Fibroblast of the conjunctiva (primary cell): ENCODE results near the gene PGP.
"Not testable (repeated sequence)": the region's sequence is repeated elsewhere in the genome, so short reads cannot be mapped to it uniquely, and the experiment has no call there.

Source experiments
- DNase-seq: peaks from one replicate; pipeline ENCODE4 v3.0.0-alpha.2; 2010; ENCODE audit warnings: low read depth

PGP gene

DNA sequence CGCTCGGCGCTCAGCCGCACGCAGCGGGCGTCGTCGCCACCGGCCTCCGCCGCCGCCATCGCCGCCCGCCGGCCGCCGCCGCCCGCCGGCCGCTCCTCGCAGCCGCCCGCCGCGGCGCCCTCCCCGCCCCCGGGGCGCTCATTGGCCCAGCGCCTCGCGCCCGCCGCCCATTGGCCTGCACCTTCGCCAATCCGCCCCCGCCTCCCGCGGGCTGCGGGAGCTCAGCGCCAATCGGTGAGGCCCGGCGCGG, at the start of gene PGP:
PGP (minus strand) TSS at position 122 of the 250 bp plus-strand sequence; CDS start at position 59, 63 bp downstream.
- no peak for DNase-seq

DNA sequence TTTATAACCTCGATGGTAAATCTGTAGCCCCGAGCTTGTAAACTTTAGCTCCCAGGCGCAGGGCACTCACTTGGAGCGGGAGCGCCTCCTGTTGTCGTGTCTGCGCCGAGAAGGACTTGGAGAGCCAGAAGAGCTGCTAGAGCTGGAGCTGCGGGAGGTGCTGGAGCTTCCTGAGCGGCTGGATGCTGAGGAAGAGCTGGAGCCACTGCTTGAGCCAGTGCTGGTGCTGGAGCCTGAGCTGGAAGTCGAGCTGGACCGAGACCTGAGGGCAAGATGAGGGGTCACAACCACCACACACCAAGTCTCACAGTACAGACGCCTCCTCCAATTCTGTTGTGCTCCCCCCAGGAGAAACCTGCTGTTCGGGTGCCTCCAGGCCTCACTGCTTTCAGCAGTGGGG, 48.4 kb upstream of the PGP start:
- not testable (repeated sequence) for DNase-seq

DNA sequence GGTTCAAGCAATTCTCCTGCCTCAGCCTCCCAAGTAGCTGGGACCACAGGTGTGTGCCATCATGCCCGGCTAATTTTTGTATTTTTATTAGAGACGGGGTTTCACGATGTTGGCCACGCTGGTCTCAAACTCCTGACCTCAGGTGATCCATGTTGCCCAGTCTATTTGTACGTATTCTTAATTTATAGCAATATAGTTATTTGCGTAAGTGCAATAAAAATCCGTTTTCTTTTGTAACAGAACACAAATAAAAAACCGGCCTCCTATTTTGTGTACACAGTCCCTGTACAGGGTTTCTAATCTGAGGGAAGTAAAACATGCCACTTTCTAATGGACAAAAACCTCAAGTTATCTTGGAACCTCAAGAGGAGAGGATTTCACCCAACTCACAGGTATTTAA, 45.6 kb upstream of the PGP start:
- DNase-seq = no peak

DNA sequence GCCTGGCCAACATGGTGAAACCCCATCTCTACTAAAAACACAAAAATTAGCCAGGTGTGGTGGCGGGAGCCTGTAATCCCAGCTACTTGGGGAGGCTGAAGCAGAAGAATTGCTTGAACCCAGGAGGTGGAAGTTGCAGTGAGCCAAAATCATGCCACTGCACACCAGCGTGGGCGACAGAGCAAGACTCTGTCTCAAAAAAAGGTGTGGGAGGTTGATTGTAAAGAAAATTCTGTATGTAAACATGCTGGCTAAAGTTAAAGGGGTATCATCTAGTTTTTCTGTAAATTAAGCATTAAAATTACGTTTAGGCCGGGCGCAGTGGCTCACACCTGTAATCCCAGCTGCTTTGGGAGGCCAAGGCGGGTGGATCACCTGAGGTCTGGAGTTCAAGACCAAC, 43.9 kb upstream of the PGP start:
- DNase-seq = not testable (repeated sequence)

DNA sequence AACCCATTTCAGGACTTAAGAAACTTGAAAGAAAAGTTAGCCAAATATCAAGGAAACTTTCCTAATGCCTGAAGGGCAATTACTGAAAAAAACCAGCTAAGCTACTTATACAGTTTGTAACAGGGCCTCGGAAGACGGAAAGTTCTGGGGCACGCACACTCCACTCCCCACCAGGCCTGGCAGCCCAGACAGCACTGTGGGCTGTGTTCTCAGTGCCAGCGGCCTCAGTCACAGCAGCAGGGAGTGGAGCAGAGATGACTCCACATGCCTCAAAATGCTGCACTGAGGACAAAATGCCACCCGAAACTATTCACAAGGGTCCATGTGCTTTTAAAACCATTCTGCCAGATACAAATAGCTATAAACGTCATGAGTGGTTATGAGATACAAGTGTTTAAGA, 43.1 kb upstream of the PGP start:
- no peak for DNase-seq

DNA sequence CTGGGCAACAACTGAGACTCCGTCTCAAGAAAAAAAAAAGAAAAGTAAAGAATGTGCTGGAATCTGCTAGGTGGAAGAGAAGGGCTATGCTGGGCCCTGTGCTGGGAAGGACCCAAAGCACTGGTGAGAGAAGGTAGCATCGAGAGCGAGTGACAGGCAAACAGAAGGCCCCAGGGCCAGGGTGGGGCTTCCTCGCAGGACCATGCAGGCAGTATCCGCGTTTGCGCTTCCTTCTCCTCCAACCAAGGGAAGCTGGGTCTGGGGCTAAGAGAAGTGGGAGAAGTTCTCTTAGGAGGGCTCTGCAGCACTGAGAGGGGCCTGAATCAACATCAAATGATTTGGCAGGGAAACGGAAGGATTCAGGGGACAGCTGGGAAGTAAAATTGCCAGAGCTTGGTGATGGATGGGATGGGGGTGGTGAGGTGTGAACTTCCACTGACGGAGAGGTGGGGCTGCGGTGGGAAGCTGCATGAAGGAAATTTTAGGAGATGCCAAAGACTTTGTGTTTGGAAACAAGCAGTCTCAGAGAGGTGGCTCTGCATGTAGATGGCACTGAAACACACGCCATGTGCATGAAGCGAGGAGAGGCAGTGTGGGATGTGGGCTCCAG, 42.0 kb upstream of the PGP start:
- no peak for DNase-seq

- no peak for DNase-seq
Measured at GRCh38 chr16:2253293-2253692, 38.7 kb upstream of the PGP start.

- DNase-seq = no peak
Measured at GRCh38 chr16:2252806-2253148, 38.1 kb upstream of the PGP start.

DNA sequence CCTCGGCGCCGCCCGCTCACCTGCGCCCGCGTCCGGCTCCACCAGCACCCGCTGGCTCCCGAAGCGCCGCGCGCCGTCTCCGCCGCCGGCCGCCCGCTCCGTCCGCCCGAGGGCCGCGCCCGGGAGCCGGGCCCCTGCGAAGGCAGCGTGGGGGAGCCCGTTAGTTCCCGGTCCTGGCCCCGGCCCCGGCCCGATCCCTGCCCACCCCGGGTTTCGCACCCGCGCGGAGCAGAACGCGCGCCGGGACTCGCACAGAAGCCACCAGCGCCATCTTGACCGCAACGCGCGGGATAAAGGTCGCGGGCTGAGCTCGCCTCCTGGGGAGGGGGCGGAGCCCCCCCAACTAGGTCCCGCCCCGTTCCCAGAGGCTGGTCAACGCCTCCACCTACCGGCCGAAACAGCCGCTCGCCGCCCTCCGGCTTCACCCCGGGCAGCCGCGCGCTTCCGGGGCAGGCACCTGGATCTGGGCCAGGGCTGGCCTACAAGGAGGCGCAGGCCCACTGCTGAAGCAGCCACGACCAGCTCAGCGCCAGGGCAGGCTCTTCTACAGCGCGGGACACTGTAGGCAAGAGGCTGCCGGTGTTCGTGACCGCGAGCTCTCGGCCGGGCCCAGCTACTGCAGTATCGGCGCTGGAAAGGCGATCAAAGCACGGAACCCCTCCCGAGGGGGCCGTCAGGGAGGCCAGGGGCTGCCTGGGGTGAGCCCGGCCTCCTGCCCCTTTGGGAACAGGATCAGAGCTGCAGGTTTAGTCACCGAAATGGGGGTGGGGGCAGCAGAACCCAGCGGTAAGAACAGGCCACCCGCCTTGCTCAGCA, 36.9 kb upstream of the PGP start, which contains the start of gene ECI1:
ECI1 (minus strand) TSS at position 292 of the 816 bp plus-strand sequence; CDS start at position 271, 21 bp downstream.
- DNase-seq = peak; percentile 92

- peak; percentile 16 for DNase-seq
Measured at GRCh38 chr16:2250652-2251295, 36.1 kb upstream of the PGP start.

DNA sequence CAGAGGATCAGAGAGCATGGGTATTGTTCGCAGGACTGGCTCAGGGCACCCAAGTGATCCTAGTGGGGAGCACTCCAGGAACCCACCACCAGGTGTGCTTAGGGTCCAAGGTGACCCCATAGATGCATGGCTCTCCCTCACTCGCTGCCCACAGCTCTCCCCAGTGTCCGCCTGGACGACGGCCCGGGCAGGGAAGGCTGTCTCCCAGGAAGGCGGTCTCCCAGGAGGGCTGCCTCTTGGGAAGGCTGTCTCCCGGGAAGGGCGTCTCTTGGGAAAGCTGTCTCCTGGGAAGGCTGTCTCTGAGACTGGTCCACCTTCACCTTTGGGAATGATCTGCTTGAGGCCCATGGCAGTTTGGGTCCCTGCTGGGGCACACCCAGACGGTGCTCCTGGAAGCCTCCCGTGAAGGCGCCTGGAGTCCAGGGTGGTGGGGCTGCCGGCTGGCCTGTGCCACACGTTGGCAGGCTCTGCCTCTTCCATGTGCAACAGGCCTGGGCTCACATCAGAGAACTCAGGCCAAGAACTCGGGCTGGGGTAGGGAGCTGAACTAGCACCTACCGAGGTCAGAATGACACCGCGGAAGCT, 31.8 kb upstream of the PGP start:
- no peak for DNase-seq

DNA sequence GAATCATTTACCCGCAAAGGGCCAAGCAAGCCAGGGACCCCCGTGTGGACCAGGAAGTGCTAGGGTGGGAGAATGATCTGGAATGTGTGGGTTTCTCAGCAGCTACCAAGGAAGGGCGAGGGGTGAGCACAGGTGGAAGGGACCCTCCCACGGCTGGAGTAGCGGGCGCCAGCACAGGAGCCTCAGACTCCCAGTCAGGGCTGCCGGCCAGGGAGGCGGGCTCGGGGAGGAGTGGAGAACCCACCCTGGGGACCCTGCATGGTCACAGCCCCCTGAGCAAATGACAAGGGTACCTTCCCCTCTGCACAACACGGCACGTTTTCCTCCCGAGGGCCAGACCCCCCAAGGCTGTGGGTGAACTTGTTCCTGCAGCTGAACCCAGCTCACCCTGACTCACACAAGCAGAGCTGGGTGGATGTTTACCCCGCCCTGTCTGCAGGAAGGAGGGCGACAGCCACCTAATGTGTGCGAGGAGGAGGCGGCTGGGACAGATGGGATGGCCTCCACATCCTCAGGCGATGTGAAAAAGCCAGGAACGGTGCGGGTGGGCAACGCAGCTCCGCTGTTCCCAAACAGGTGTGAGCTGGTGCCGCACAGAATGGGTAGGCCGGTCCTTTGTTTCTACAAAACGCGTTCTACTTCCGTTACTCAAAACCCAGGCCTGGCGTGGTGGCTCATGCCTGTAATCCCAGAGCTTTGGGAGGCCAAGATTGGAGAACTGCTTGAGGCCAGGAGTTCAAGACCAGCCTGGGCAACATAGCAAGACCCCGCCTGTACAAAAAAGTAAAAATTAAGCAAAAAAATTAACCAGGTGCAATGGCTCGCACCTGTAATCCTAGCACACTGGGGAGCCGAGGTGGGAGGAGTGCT, 30.5 kb upstream of the PGP start:
- no peak for DNase-seq

DNA sequence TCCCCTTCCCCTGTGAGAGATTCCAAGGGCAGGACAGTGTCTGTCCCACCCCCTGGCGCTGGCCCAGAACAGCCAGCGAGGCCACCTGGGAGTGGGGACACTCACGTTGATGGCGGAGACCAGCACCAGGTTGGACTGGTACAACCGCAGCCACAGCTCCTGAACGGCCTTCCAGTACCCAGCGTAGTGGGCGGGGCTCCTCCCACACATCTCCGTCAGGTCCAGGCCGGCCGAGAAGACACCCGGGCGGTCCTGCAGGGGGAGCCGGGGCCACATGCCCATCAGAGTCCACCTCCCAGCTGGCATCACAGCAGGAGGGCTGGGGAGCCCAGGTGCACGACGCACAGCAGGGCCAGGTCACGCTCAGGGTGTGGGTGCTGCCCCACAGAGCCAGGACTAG, 29.7 kb upstream of the PGP start:
- no peak for DNase-seq

GRCh38 chr16:2243781-2244180, 29.1 kb upstream of the PGP start:
- DNase-seq = no peak

GRCh38 chr16:2243031-2243528, 28.4 kb upstream of the PGP start:
- no peak for DNase-seq

- DNase-seq = no peak
Measured at GRCh38 chr16:2242598-2242997, 28.0 kb upstream of the PGP start.

- not testable (repeated sequence) for DNase-seq
Measured at GRCh38 chr16:2240331-2240730, 25.7 kb upstream of the PGP start.

- no peak for DNase-seq
Measured at GRCh38 chr16:2238838-2239675, 24.4 kb upstream of the PGP start.

DNA sequence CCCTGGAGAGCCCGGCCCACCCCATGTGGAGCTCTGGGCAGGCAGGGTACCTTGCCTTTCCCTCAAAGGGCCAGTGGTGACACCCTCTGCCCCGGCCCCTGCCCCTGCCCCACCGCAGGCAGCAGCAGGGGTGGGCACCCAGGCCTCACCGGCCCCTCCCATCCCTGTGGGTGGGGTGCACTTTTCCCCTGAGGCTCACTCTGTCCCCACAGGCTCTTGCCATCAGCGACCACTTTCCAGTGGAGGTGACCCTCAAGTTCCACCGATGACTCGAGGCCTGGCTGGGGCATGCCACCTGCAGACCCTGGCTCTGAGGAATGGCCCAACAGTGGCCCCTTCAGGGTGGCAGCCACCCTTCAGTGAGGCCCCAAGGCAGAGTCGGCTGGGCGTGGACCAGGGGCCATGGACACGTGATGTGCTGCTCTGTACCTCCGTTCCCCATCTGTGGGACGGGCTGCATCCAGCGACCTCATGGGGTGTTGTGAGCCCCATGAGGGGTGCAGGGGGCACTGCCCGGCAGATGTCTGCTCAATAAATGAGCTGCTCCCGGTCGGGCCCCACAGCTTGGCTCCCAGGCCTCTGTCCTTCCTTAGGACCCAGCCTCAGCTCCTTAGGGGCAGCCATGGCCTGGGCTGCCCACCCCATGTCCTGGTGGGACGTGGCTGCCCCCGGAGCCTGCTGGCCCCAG, 23.7 kb upstream of the PGP start:
- DNase-seq = no peak

DNA sequence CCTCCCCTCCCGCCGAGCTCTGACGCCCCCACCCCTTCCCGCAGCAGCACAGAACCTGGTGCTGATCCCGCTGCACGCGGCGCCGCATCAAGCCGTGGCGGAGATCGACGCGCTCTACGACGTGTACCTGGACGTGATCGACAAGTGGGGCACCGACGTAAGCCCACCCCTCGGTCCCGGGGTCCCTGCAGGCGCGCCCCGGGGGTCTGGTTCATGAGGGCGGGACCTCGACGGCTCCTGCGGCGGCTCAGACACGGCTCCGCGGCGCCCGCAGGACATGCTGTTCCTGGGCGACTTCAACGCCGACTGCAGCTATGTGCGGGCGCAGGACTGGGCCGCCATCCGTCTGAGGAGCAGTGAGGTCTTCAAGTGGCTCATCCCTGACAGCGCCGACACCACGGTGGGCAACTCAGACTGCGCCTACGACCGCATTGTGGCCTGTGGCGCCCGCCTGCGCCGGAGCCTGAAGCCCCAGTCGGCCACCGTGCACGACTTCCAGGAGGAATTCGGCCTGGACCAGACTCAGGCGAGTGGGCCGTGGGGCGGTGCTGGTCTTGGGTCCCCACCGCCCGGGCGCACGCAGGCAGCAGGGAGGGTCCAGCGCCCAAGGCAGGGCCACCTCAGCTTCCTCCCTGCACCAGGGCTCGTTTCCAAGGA, 23.0 kb upstream of the PGP start:
- DNase-seq = no peak
